Omental fat pad (tissue), 4 donors: ENCODE data around the gene MCUR1. TPM values are rescaled to one million over a fixed set of nuclear protein-coding genes. Genes with fewer than 3 reads are reported as not detected.
"Not testable (repeated sequence)": the region's sequence is repeated elsewhere in the genome, so short reads cannot be mapped to it uniquely, and the experiment has no call there.

Source experiments
- ATAC-seq: fragments of 150-250 bp; one replicate; pipeline ENCODE4 v1.9.1; 2016; ENCODE audit warnings: mild to moderate bottlenecking, moderate library complexity; ENCODE audit not compliant: low FRiP score
- DNase-seq: peaks from one replicate; pipeline ENCODE4 v3.0.0-alpha.2; 2019; ENCODE audit warnings: low spot score
- total RNA-seq, 4 donors: library from RNA; depleted of rRNA; stranded (reverse); fragments of >200 nt; gene quantifications; one replicate each; pipeline ENCODE4 v1.1.0, GENCODE V29; 2016
- TF ChIP-seq, protein P1 (sequence below), 3 donors: fragments of 450-650 bp; IDR thresholded peaks; one replicate each; pipeline ENCODE4 v1.5.1; 2016 to 2017; ENCODE audit warnings: antibody characterized with exemption in 3 of 3, mild to moderate bottlenecking in 3 of 3, moderate library complexity in 2 of 3

MCUR1 gene
- total RNA-seq, 4 donors from 2014 or later, result 7.7 to 12.3 (median 11.8) TPM

DNA sequence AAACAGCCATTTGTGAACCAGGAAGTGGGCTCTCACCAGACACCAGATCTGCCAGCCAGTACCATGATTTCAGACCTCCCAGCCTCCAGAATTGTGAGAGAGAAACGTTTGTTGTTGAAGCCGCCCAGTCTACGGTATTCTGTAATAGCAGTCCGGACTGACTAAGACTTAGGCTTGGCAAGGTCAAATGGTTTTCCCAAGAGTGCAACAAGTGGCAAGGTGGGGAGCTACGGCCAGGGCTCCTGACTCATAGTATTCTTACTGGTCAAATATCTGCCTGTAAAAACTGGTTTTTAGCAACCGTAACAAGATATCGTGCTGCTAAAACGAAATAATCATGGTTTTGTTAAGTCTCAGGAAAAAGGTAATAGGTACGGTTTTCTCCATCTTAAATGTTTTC lies 37.8 kb downstream of the MCUR1 start:
- ATAC-seq (no peak), DNase-seq (no peak)
- TF ChIP-seq, protein P1, sequence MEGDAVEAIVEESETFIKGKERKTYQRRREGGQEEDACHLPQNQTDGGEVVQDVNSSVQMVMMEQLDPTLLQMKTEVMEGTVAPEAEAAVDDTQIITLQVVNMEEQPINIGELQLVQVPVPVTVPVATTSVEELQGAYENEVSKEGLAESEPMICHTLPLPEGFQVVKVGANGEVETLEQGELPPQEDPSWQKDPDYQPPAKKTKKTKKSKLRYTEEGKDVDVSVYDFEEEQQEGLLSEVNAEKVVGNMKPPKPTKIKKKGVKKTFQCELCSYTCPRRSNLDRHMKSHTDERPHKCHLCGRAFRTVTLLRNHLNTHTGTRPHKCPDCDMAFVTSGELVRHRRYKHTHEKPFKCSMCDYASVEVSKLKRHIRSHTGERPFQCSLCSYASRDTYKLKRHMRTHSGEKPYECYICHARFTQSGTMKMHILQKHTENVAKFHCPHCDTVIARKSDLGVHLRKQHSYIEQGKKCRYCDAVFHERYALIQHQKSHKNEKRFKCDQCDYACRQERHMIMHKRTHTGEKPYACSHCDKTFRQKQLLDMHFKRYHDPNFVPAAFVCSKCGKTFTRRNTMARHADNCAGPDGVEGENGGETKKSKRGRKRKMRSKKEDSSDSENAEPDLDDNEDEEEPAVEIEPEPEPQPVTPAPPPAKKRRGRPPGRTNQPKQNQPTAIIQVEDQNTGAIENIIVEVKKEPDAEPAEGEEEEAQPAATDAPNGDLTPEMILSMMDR (IDR thresholded peaks at IDR 0.05), result no peak

DNA sequence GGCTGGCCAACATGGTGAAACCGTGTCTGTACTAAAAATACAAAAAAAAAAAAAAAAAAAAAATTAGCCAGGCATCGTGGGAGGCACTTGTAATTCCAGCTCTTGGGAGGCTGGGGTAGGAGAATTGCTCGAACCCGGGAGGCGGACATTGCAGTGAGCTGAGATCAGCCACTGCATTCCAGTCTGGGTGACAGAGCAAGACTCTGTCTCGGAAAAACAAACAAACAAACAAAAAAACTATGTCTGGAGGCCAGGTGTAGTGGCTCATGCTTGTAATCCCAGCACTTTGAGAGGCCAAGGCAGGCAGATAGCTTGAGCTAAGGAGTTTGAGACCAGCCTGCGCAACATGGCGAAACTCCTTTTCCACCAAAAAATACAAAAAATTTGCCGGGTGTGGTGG lies 38.9 kb downstream of the MCUR1 start:
- not testable (repeated sequence) for DNase-seq, ATAC-seq

DNA sequence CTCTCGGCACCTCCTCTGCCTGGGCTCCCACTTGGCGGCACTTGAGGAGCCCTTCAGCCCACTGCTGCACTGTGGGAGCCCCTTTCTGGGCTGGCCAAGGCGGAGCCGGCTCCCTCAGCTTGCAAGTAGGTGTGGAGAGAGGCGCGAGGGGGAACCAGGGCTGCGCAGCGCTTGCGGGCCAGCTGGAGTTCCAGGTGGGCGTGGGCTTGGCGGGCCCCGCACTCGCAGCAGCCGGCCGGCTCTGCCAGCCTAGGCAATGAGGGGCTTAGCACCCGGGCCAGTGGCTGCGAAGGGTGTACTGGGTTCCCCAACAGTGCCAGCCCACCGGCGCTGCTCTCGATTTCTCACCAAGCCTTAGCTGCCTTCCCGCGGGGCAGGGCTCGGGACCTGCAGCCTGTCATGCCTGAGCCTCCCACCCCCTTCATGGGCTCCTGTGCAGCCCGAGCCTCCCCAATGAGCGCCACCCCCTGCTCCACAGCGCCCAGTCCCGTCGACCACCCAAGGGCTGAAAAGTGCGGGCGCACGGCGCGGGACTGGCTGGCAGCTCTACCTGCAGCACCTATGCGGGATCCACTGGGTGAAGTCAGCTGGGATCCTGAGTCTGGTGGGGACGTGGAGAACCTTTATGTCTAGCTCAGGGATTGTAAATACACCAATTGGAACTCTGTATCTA lies 41.9 kb downstream of the MCUR1 start:
- DNase-seq, ATAC-seq: not testable (repeated sequence)

DNA sequence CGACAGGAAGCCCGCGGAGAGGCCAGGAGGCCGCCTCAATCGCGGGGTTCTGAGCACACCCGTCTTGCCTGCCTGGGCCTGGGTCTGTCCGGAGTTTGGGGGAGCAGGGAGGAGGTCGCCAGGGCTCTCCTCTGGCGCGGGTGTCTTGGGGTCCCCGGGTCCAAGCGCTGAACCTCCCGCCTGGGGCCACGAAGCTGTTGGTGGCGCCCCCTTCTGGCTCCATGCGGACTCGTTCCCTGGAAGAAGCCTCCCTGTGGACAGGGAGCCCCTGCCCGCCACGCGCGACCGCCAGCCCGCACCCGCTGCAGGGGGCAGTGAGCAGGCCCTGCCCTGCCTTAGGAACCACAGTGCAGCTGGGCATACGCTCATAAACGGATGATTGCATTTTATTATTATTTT lies 44.7 kb downstream of the MCUR1 start:
- ATAC-seq (no peak), DNase-seq (no peak)
- TF ChIP-seq, protein P1 (IDR thresholded peaks at IDR 0.05), result no peak

DNA sequence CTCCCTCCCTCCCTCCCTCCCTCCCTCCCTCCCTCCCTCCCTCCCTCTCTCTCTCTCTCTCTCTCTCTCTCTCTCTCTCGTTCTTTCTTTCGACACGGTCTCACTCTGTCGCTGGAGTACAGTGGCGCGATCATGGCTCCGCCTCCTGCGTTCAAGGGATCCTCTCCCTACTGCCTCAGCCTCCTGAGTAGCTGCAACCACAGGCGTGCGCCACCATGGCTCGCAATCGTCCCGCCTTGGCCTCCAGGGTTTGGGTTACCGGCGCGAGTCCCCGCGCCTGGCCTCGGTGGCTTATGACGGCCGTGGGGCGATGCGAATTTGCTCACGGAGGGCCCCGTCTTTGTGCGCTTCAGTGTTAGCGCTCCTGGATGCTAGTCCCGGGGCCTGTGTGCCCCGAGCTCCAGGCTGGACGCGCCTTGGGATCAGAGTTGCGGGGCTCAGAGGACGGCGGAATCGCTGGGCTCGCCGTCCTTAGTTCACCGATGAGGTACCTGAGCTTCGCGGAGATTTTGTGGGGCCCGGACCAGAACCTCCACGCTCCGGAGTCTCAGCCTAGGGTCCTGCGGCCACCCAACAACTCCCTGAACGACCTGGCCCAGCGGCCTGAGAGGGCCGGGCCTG lies 45.2 kb downstream of the MCUR1 start:
- TF ChIP-seq, protein P1 (IDR thresholded peaks at IDR 0.05), result no peak
- no peak for DNase-seq
- ATAC-seq, result no peak

DNA sequence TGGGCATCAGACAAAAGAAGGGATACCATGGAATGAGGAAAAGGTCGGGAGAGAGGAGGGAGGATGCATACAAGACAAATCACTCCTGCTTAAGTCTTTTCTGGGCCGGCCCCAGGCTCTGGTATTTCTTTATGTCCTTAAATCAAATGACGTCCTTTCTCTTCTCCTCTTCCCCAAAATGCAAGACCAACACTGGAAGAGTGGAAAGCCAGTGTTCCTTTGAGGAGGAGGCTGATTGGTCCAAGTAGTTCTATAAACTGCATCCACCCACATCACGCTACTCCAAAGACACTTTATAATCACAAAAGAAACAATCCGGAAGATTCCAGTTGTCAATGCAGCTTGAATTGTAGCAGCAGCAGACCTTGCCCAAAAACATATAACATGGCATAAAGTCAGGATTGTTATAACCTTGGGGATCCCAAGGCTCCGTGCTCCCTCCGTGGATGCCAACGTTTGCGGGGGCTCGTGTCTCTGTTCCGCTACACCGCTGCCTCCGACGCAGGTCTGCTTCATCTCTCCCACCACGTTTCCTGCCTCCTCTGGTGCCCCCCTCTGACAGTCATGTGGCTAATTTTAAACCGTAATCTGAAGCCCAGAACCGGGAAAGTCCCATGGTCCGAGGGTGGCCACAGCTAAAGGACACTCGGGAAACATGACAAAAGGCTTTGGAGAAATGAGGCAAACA lies 47.1 kb downstream of the MCUR1 start:
- DNase-seq (peak; percentile 29), ATAC-seq (peak; percentile 57)
- TF ChIP-seq, protein P1 (IDR thresholded peaks at IDR 0.05), result no peak

DNA sequence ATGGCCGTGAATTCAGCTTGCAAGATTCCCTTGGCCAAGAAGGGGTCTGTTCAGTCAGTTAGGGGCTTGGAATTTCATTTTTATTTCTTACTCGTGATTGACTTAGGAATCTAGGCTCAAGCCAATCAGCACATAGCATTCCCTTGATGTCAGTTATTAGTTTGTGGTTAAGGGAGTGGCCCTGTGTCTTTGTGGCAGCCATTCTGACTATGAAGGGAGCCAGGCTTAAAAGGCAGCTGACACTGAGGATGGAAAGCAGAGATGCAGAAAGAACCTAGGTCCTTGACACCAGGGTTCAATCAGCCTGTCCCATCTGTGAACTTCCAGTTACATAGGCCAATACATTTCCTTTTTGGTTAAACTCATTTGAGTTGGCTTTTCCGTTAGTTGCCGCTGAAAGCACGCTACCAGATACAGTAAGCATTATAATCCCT lies 48.1 kb downstream of the MCUR1 start:
- ATAC-seq (no peak), DNase-seq (no peak)
- TF ChIP-seq, protein P1 (IDR thresholded peaks at IDR 0.05), result no peak

DNA sequence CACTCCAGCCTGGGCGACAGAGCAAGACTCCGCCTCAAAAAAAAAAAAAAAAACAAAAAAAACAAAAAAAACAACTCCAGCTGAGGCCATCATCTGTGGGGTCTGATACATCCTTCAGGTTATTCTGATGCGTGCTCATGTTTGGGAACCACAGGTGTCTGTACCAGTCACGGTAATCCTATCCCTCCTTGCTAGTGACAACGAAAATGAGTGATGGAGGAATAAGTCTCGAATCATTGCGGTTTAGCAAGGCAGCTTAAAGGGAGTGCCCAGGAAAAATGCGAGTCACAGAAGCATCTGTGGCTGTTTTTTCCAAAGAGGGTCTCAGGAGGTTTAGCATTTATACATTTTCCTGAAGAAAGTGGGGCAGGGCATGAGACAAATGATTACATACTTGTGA lies 48.8 kb downstream of the MCUR1 start:
- ATAC-seq (no peak), DNase-seq (no peak)
- TF ChIP-seq, protein P1 (IDR thresholded peaks at IDR 0.05), result no peak
